IMR-90 (cell line): ENCODE measurements around the gene BLOC1S5. TPM values are rescaled to one million over a fixed set of nuclear protein-coding genes. Genes with fewer than 3 reads are reported as not detected.

Experiments used
- ATAC-seq: fragments of 200-7000 bp; cut with Tn5 transposase; 2 replicates; pipeline ENCODE4 v1.9.1; 2020; ENCODE audit warnings: low read depth, mild to moderate bottlenecking, moderate library complexity
- BruUV-seq: library from RNA; stranded (reverse); fragments of 400-500 nt; replicated peaks from 2 replicates; lab custom pipeline; 2021; lab: Mats Ljungman, UMichigan
- CTCF ChIA-PET: fragments of 300-600 bp; formaldehyde crosslinking; extraction: SDS; loops from one replicate; lab custom pipeline; 2021; ENCODE audit warnings: antibody characterized with exemption; lab: Yijun Ruan, JAX
- POLR2A ChIA-PET: fragments of 300-600 bp; sonication (Branson Sonifier 250); formaldehyde crosslinking; loops from one replicate; lab custom pipeline; 2022; ENCODE audit warnings: antibody characterized with exemption; ENCODE audit not compliant: unreplicated experiment; lab: Charles Lee
- DNase-seq: peaks from one replicate; pipeline ENCODE4 v3.0.0; 2013
- H2AFZ ChIP-seq: replicated peaks from 2 replicates; pipeline ENCODE3; 2013; ENCODE audit warnings: low read length, mild to moderate bottlenecking; ENCODE audit not compliant: poor library complexity
- H2AK5ac ChIP-seq: 2 replicates; pipeline ENCODE4 v1.6.1; 2013; ENCODE audit warnings: low read depth, low read length, inconsistent platforms
- H2AK9ac ChIP-seq: replicated peaks from 2 replicates; pipeline ENCODE3; 2013; ENCODE audit warnings: mild to moderate bottlenecking, low read depth, low read length, moderate library complexity; ENCODE audit not compliant: poor library complexity
- H2BK120ac ChIP-seq: 2 replicates; pipeline ENCODE4 v1.6.1; 2013; ENCODE audit warnings: low read depth, low read length, inconsistent platforms
- H2BK15ac ChIP-seq: 3 replicates; pipeline ENCODE4 v1.6.1; 2013; ENCODE audit warnings: low read depth, low read length, inconsistent platforms
- H2BK20ac ChIP-seq: 2 replicates; pipeline ENCODE4 v1.6.1; 2013; ENCODE audit warnings: low read depth, mild to moderate bottlenecking, inconsistent platforms, low read length, moderate library complexity
- H2BK5ac ChIP-seq: 2 replicates; pipeline ENCODE4 v1.6.1; 2013; ENCODE audit warnings: mild to moderate bottlenecking, low read depth, low read length, inconsistent platforms; ENCODE audit not compliant: poor library complexity, severe bottlenecking
- H3K14ac ChIP-seq: replicated peaks from 2 replicates; pipeline ENCODE4 v1.6.1; 2013; ENCODE audit warnings: low read depth, low read length, inconsistent platforms
- H3K18ac ChIP-seq: 2 replicates; pipeline ENCODE4 v1.6.1; 2013; ENCODE audit warnings: low read depth, low read length, control low read depth
- H3K23ac ChIP-seq: 2 replicates; pipeline ENCODE4 v1.6.1; 2013; ENCODE audit warnings: low read depth, low read length, inconsistent platforms
- H3K27ac ChIP-seq: 2 replicates; pipeline ENCODE4 v1.5.1; 2013; ENCODE audit warnings: mild to moderate bottlenecking, control low read depth, low read length; ENCODE audit not compliant: insufficient read depth
- H3K27me3 ChIP-seq: 2 replicates; pipeline ENCODE4 v1.6.1; 2013; ENCODE audit warnings: low read length; ENCODE audit not compliant: control insufficient read depth, insufficient read depth
- H3K36me3 ChIP-seq: 2 replicates; pipeline ENCODE4 v1.6.1; 2013; ENCODE audit warnings: low read length, mixed read lengths; ENCODE audit not compliant: control insufficient read depth, insufficient read depth
- H3K4ac ChIP-seq: 2 replicates; pipeline ENCODE4 v1.6.1; 2013; ENCODE audit warnings: low read depth, low read length, inconsistent platforms
- H3K4me1 ChIP-seq: 2 replicates; pipeline ENCODE4 v1.6.1; 2013; ENCODE audit warnings: low read length, mixed read lengths; ENCODE audit not compliant: control insufficient read depth, insufficient read depth
- H3K4me2 ChIP-seq: 2 replicates; pipeline ENCODE4 v1.6.1; 2013; ENCODE audit warnings: low read depth, mild to moderate bottlenecking, control low read depth, low read length, moderate library complexity
- H3K4me3 ChIP-seq: 2 replicates; pipeline ENCODE4 v1.5.1; 2013; ENCODE audit warnings: low read depth, mild to moderate bottlenecking, control low read depth, low read length, moderate library complexity; ENCODE audit not compliant: insufficient read depth
- H3K56ac ChIP-seq: 2 replicates; pipeline ENCODE4 v1.6.1; 2013; ENCODE audit warnings: low read length, inconsistent platforms; ENCODE audit not compliant: insufficient read depth; ENCODE audit errors: extremely low read depth
- H3K79me1 ChIP-seq, 2 experiments: 2 replicates each; pipeline ENCODE4 v1.6.1; 2013; ENCODE audit warnings: low read length in 2 of 2, inconsistent platforms in 1 of 2, low read depth in 1 of 2
- H3K9ac ChIP-seq: 2 replicates; pipeline ENCODE4 v1.6.1; 2013; ENCODE audit warnings: low read depth, low read length, control low read depth
- H3K9me1 ChIP-seq: 2 replicates; pipeline ENCODE4 v1.6.1; 2013; ENCODE audit warnings: low read length, inconsistent platforms; ENCODE audit not compliant: insufficient read depth
- H3K9me3 ChIP-seq: 2 replicates; pipeline ENCODE4 v1.6.1; 2013; ENCODE audit warnings: low read length; ENCODE audit not compliant: control insufficient read depth, insufficient read depth
- H4K20me1 ChIP-seq: 2 replicates; pipeline ENCODE4 v1.6.1; 2013; ENCODE audit warnings: low read length, inconsistent platforms; ENCODE audit not compliant: insufficient read depth
- H4K5ac ChIP-seq: 2 replicates; pipeline ENCODE4 v1.6.1; 2013; ENCODE audit warnings: mild to moderate bottlenecking, low read depth, low read length, control low read depth
- H4K8ac ChIP-seq, 2 experiments: 2 replicates each; pipeline ENCODE4 v1.6.1; 2013; ENCODE audit warnings: low read depth in 2 of 2, low read length in 2 of 2, control low read depth in 1 of 2, inconsistent platforms in 1 of 2
- H4K91ac ChIP-seq: 2 replicates; pipeline ENCODE4 v1.6.1; 2013; ENCODE audit warnings: low read depth, low read length, inconsistent platforms; ENCODE audit not compliant: insufficient read depth
- BHLHE40 ChIP-seq: fragments of 150-350 bp; IDR thresholded peaks from 2 replicates; pipeline ENCODE4 v1.6.1; 2016; ENCODE audit warnings: mild to moderate bottlenecking, low read depth, low read length
- CEBPB ChIP-seq: IDR thresholded peaks from 2 replicates; pipeline ENCODE4 v1.6.1; 2012; ENCODE audit warnings: low read depth, low read length, improper control_type of control experiment
- CHD1 ChIP-seq: IDR thresholded peaks from 2 replicates; pipeline ENCODE4 v1.6.1; 2012; ENCODE audit warnings: low read depth, low read length, improper control_type of control experiment
- CTCF ChIP-seq: conservative IDR thresholded peaks from 2 replicates; pipeline ENCODE4 v1.5.1; 2012; ENCODE audit warnings: mild to moderate bottlenecking, low read depth, low read length, improper control_type of control experiment
- ELK1 ChIP-seq: fragments of 150-350 bp; IDR thresholded peaks from 2 replicates; pipeline ENCODE4 v1.6.1; 2016; ENCODE audit warnings: low read depth, mild to moderate bottlenecking, low read length, moderate library complexity, borderline replicate concordance
- FOS ChIP-seq: fragments of 150-350 bp; IDR thresholded peaks from 2 replicates; pipeline ENCODE4 v1.6.1; 2016; ENCODE audit warnings: low read depth, low read length
- MAFK ChIP-seq: IDR thresholded peaks from 2 replicates; pipeline ENCODE4 v1.6.1; 2012; ENCODE audit warnings: low read depth, low read length, improper control_type of control experiment
- MAZ ChIP-seq: IDR thresholded peaks from 2 replicates; pipeline ENCODE4 v1.6.1; 2012; ENCODE audit warnings: low read depth, mild to moderate bottlenecking, low read length, improper control_type of control experiment, moderate library complexity, borderline replicate concordance
- MXI1 ChIP-seq: IDR thresholded peaks from 2 replicates; pipeline ENCODE4 v1.6.1; 2012; ENCODE audit warnings: low read depth, mild to moderate bottlenecking, low read length, moderate library complexity, borderline replicate concordance
- NFE2L2 ChIP-seq: fragments of 150-350 bp; IDR thresholded peaks from 2 replicates; pipeline ENCODE4 v1.6.1; 2016; ENCODE audit warnings: low read depth, mild to moderate bottlenecking, low read length
- POLR2A ChIP-seq: IDR thresholded peaks from 2 replicates; pipeline ENCODE4 v1.6.1; 2012; ENCODE audit warnings: mild to moderate bottlenecking, low read depth, low read length
- RCOR1 ChIP-seq: IDR thresholded peaks from 2 replicates; pipeline ENCODE4 v1.6.1; 2012; ENCODE audit warnings: mild to moderate bottlenecking, low read length, improper control_type of control experiment; ENCODE audit not compliant: insufficient replicate concordance
- RFX5 ChIP-seq: IDR thresholded peaks from 2 replicates; pipeline ENCODE4 v1.8.0; 2012; ENCODE audit warnings: low read depth, mild to moderate bottlenecking, low read length, moderate library complexity
- SMC3 ChIP-seq: fragments of 150-350 bp; IDR thresholded peaks from 2 replicates; pipeline ENCODE4 v1.6.1; 2016; ENCODE audit warnings: low read depth, mild to moderate bottlenecking, antibody characterized with exemption, low read length, moderate library complexity
- USF2 ChIP-seq: fragments of 150-350 bp; IDR thresholded peaks from 2 replicates; pipeline ENCODE4 v1.6.1; 2017; ENCODE audit warnings: mild to moderate bottlenecking, antibody characterized with exemption, low read length, low read depth
- WGBS, 2 experiments: methylation state at CpG; one replicate each; pipeline versions ENCODE4 v1.1.5 to v1.1.7; 2013; ENCODE audit warnings: missing lambda C conversion rate in 2 of 2; ENCODE audit not compliant: insufficient read length in 1 of 2; ENCODE audit errors: extremely low coverage in 2 of 2; 5-methylcytosine and 5-hydroxymethylcytosine counted together
- dilution Hi-C: fragments of 300-500 bp; cut with HindIII; formaldehyde crosslinking; loops from one replicate; pipeline ENCODE4 v1.14.3; 2018; ENCODE audit warnings: low sequenced_read_pairs; ENCODE audit not compliant: unreplicated experiment
- in situ Hi-C: fragments of 300-500 bp; cut with MboI; formaldehyde crosslinking; loops from 3 replicates; pipeline ENCODE4 v1.14.3; 2019; ENCODE audit warnings: low sequenced_read_pairs, inconsistent platforms, mixed read lengths
- intact Hi-C: fragments of 100-400 bp; cut with micrococcal nuclease; formaldehyde crosslinking; loops from 2 replicates; pipeline ENCODE4 v1.10.0; 2022
- polyA plus RNA-seq, 3 experiments: library from polyadenylated mRNA; depleted of rRNA; stranded (reverse); fragments of >200 nt; gene quantifications; 2 replicates each; pipeline ENCODE4 v1.2.3, GENCODE V29; 2012; ENCODE audit warnings: low replicate concordance in 1 of 3
- total RNA-seq: library from RNA; depleted of rRNA; stranded (reverse); fragments of >200 nt; gene quantifications from 2 replicates; pipeline ENCODE4 v1.2.3, GENCODE V29; 2012

BLOC1S5 gene
- total and polyA plus RNA-seq, 2 of the 4 experiments (the other 2 are of a cell fraction), result 4.8 to 17.2 TPM

- no peak for TF ChIP-seq BHLHE40
- no peak for TF ChIP-seq NFE2L2
- no peak for TF ChIP-seq MAZ
- no peak for TF ChIP-seq MXI1
- no peak for TF ChIP-seq POLR2A
- no peak for TF ChIP-seq RCOR1
- no peak for TF ChIP-seq SMC3
- TF ChIP-seq CTCF, result no peak
- TF ChIP-seq CEBPB, result no peak
- TF ChIP-seq ELK1, result no peak
- TF ChIP-seq RFX5, result no peak
- no peak for TF ChIP-seq USF2
- TF ChIP-seq CHD1, result no peak
- no peak for TF ChIP-seq MAFK
- no peak for TF ChIP-seq FOS
- H3K79me1 ChIP-seq, result no peaks in the 10 kb centered on the region
- no peak overlapping the region for H3K4ac ChIP-seq
- peaks cover 10% of the 10 kb centered on the region for H3K4me1 ChIP-seq
- H4K8ac ChIP-seq, result no peak overlapping the region
- ChIA-PET POLR2A (no interaction called here), CTCF (interaction anchor here (0.5 to 1.5 kb wide), 3 partner anchors 7 to 277 kb away, joined by 4 to 5 read pairs (median 5); no protein-coding TSS in a partner anchor)
- H4K91ac ChIP-seq, result no peak overlapping the region
- H3K14ac ChIP-seq, result no peak overlapping the region
- no peak overlapping the region for H3K9ac ChIP-seq
- H4K20me1 ChIP-seq, result no peaks in the 10 kb centered on the region
- H3K18ac ChIP-seq, result no peak overlapping the region
- dilution Hi-C loops, result no loop called here
- in situ Hi-C loops, result no loop called here
- H2BK20ac ChIP-seq, result no peak overlapping the region; the same call in 1 of the 2 replicates
- no peaks in the 10 kb centered on the region for H3K9me1 ChIP-seq
- no peak overlapping the region for H3K23ac ChIP-seq
- no peak overlapping the region for H3K56ac ChIP-seq
- DNase-seq, result no peak
- H4K5ac ChIP-seq, result no peak overlapping the region
- no peaks in the 10 kb centered on the region for H3K36me3 ChIP-seq
- H3K27ac ChIP-seq, result no peak overlapping the region
- no peak overlapping the region for H2AFZ ChIP-seq
- intact Hi-C loops, result no loop called here
- H3K4me2 ChIP-seq, result no peak overlapping the region
- no TSS peak for BruUV-seq
- H2BK5ac ChIP-seq, result no peak overlapping the region
- no peak overlapping the region for H2BK120ac ChIP-seq
- H3K27me3 ChIP-seq, result no peaks in the 10 kb centered on the region
- no peaks in the 10 kb centered on the region for H3K9me3 ChIP-seq
- H3K4me3 ChIP-seq, result no peak overlapping the region
- WGBS, 2 experiments, result no CpG with 5 or more reads among the region's 4 CpGs
- peak overlapping the region; percentile 13; the same call in 1 of the 3 replicates for H2BK15ac ChIP-seq
- H2AK9ac ChIP-seq, result no peak overlapping the region
- no peak overlapping the region for H2AK5ac ChIP-seq
- ATAC-seq, result no peak
Observed at GRCh38 chr6:8000188-8000596, 64.0 kb downstream of the BLOC1S5 start.
